ENCODE data around the gene ZNF189.

GRCh38 chr9:101440714-101441230 is 42.1 kb downstream of the ZNF189 start:
- no peak for TF ChIP-seq EP300 (IDR thresholded peaks at IDR 0.05; ENCODE audit: borderline replicate concordance)
- TF ChIP-seq RAD21 (IDR thresholded peaks at IDR 0.05; ENCODE audit: low read depth): no peak
- TF ChIP-seq, protein P1, sequence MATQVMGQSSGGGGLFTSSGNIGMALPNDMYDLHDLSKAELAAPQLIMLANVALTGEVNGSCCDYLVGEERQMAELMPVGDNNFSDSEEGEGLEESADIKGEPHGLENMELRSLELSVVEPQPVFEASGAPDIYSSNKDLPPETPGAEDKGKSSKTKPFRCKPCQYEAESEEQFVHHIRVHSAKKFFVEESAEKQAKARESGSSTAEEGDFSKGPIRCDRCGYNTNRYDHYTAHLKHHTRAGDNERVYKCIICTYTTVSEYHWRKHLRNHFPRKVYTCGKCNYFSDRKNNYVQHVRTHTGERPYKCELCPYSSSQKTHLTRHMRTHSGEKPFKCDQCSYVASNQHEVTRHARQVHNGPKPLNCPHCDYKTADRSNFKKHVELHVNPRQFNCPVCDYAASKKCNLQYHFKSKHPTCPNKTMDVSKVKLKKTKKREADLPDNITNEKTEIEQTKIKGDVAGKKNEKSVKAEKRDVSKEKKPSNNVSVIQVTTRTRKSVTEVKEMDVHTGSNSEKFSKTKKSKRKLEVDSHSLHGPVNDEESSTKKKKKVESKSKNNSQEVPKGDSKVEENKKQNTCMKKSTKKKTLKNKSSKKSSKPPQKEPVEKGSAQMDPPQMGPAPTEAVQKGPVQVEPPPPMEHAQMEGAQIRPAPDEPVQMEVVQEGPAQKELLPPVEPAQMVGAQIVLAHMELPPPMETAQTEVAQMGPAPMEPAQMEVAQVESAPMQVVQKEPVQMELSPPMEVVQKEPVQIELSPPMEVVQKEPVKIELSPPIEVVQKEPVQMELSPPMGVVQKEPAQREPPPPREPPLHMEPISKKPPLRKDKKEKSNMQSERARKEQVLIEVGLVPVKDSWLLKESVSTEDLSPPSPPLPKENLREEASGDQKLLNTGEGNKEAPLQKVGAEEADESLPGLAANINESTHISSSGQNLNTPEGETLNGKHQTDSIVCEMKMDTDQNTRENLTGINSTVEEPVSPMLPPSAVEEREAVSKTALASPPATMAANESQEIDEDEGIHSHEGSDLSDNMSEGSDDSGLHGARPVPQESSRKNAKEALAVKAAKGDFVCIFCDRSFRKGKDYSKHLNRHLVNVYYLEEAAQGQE (IDR thresholded peaks at IDR 0.05; ENCODE audit: low read depth): no peak
- no peak for TF ChIP-seq CEBPB (IDR thresholded peaks at IDR 0.05)
- no peak for TF ChIP-seq MAX (IDR thresholded peaks at IDR 0.05)
- TF ChIP-seq YY1 (IDR thresholded peaks at IDR 0.05; ENCODE audit: low read depth): no peak
- TF ChIP-seq TAF1 (IDR thresholded peaks at IDR 0.05; ENCODE audit: low read depth): no peak
- no peak for TF ChIP-seq TCF12 (IDR thresholded peaks at IDR 0.05; ENCODE audit: low read depth)
- no peak for TF ChIP-seq EGR1 (IDR thresholded peaks at IDR 0.05)
- no peak for TF ChIP-seq NFIC (IDR thresholded peaks at IDR 0.05)
- TF ChIP-seq ZBTB7A (IDR thresholded peaks at IDR 0.05; ENCODE audit: low read depth): no peak
